GM12801 (cell line): ENCODE data around the gene CFAP299.

Experiments
- TF ChIP-seq, protein P1 (sequence below): IDR thresholded peaks from one replicate; pipeline ENCODE4 v1.5.1; 2011; ENCODE audit warnings: control low read depth; ENCODE audit not compliant: insufficient read length; ENCODE audit errors: extremely low read depth

The CFAP299 gene

DNA sequence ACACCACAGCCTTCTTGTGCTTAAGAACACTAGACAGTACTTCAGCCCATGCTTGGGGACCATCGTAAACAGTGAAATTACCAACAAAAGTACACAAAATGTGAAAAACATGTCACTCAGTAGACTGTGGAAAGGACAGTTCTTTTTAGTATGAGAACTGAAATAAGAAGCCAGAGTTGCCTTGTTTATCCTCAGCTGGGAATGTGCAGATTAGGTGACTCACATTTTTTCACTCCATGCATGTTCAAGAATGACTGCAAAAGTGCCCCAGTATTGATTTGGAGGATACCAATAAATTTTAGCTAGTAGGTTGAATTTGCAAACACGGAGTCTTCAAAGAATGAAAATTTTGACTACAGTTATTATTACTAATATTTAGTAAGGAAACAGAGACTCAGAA is 671.9 kb downstream of the CFAP299 start:
- TF ChIP-seq, protein P1, sequence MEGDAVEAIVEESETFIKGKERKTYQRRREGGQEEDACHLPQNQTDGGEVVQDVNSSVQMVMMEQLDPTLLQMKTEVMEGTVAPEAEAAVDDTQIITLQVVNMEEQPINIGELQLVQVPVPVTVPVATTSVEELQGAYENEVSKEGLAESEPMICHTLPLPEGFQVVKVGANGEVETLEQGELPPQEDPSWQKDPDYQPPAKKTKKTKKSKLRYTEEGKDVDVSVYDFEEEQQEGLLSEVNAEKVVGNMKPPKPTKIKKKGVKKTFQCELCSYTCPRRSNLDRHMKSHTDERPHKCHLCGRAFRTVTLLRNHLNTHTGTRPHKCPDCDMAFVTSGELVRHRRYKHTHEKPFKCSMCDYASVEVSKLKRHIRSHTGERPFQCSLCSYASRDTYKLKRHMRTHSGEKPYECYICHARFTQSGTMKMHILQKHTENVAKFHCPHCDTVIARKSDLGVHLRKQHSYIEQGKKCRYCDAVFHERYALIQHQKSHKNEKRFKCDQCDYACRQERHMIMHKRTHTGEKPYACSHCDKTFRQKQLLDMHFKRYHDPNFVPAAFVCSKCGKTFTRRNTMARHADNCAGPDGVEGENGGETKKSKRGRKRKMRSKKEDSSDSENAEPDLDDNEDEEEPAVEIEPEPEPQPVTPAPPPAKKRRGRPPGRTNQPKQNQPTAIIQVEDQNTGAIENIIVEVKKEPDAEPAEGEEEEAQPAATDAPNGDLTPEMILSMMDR = no peak
